Measurements from ENCODE around the gene RPL41.
"Not testable (repeated sequence)": the region's sequence is repeated elsewhere in the genome, so short reads cannot be mapped to it uniquely, and the experiment has no call there.

RPL41 gene

DNA sequence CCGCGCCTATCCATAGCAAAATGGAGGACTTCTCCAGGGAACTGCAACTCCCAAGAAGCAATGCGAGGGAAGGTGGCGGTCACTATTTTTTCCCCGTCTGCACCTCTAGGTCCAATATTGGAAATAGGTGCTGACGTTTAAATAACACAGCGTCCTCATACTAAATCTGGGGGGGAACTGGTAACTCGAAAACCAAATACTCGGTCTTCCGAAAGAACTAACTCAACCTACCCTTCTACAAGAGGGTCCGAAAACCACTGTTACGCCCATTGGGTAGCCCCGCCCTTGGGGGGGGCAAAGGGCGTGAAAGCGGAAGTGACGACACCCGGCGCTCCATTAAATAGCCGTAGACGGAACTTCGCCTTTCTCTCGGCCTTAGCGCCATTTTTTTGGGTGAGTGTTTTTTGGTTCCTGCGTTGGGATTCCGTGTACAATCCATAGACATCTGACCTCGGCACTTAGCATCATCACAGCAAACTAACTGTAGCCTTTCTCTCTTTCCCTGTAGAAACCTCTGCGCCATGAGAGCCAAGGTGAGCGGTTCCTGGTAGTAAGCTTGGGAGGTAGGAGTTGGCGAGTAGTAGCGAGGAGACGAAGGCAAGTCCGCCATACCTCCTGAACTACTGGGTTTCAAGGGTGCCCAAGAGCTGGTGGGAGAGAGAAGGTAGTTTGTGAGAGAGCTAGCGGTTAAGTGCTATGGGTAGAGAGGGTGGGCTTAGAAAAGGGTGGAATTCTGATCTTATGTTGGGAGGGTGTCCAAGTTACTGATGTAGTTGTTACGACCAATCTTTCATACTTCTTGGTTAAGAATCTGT is at the start of gene RPL41:
RPL41 (plus strand) TSS at position 367 of the 815 bp plus-strand sequence.
- DNase-seq: peak; percentile 90

DNA sequence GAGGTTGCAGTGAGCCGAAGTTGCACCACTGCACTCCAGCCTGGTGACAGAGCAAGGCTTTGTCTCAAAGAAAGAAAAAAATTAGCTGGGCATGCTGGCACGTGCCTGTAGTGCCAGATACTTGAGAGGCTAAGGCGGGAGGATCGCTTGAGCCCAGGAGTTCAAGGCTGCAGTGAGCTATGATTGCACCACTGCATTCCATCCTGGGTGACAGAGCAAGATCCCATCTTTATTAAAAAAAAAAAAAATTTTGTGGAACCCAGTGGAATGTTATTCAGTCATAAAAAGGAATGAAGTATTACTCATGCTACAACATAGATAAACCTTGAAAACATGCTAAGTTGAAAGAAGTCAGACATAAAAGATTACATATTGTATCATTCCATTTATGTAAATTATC is 44.8 kb upstream of the RPL41 start:
- DNase-seq: no peak

GRCh38 chr12:56074396-56074795 is 42.0 kb upstream of the RPL41 start:
- no peak for DNase-seq

- DNase-seq: not testable (repeated sequence)
Observed at GRCh38 chr12:56077966-56078365, 38.5 kb upstream of the RPL41 start.

- DNase-seq: no peak
Observed at GRCh38 chr12:56078427-56078826, 38.0 kb upstream of the RPL41 start.

GRCh38 chr12:56078931-56079722 is 37.3 kb upstream of the RPL41 start:
- peak; percentile 67 for DNase-seq

DNA sequence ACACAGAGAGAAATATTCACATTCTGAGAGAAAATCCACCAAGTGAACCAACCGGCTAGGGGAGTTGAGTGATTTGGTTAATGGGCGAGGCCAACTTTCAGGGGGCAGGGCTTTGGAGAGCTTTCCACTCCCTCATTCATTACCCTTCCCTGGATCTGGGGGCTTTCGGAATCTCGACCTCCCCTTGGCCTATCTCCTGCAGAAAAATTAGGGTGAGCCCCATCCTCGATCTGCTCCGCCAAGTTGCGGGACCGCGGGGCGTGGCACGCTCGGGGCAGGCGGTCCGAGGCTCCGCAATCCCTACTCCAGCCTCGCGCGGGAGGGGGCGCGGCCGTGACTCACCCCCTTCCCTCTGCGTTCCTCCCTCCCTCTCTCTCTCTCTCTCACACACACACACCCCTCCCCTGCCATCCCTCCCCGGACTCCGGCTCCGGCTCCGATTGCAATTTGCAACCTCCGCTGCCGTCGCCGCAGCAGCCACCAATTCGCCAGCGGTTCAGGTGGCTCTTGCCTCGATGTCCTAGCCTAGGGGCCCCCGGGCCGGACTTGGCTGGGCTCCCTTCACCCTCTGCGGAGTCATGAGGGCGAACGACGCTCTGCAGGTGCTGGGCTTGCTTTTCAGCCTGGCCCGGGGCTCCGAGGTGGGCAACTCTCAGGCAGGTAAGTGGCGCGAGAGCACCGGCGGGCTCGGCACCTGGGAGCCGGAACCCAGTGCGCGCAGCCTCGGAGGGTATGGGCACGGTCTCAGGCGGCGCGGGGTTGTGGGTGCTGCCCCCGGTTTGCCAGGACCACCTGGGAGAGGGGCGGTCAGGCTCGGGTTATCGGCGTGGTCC is 36.5 kb upstream of the RPL41 start, which contains the start of gene ERBB3:
ERBB3 (plus strand) TSS at position 443 of the 833 bp plus-strand sequence; CDS start at position 579, 136 bp downstream.
- peak; percentile 66 for DNase-seq

DNA sequence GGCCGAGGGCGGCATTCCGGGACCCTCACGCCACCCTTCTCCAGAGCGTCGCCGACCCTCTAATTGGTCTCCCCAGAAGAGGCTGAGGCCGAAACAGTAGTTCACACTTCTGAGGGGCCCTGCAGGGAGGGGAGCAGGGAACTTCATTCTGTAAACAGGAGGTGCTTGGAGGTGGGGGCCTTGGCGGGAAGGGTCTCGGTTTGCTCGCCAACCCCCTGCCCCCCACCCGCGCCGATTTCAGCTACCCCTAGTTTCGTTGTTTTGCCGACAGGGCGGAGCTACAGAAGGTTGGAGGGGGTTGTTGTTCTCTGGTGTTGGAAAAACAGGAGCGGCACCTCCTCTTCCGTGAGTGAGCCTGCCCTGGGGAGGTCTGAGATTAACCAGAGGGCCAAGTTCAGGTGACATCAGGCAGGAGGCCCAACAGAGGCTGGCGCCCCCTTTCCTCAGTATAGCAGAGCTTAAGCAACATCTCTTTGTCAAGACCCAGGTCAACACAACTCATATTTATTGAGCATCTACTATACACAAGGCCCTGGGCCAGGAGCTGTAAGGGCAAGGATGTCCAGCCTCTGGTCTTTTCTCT is 35.8 kb upstream of the RPL41 start:
- DNase-seq: no peak

- no peak for DNase-seq
Observed at GRCh38 chr12:56081393-56082347, 34.8 kb upstream of the RPL41 start.

DNA sequence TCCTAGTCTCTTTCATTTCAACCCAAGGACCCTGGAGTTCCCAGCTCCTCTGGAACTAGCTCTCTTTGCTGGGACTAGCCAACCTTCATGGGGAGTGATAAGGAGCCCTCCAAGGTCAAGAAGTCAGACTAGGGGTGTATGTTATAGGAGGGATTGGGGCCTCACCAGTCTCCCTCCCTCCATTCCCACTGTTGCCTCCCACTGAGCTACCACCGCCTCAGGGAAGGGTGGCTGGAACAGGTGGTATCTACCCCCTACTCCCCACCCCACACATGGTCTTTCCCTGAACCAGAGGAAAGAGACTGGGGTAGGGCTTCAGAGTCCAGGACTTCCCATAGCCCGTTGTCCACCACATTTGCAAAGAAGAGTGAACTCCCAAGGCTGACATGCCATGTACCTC is 34.1 kb upstream of the RPL41 start:
- no peak for DNase-seq

DNA sequence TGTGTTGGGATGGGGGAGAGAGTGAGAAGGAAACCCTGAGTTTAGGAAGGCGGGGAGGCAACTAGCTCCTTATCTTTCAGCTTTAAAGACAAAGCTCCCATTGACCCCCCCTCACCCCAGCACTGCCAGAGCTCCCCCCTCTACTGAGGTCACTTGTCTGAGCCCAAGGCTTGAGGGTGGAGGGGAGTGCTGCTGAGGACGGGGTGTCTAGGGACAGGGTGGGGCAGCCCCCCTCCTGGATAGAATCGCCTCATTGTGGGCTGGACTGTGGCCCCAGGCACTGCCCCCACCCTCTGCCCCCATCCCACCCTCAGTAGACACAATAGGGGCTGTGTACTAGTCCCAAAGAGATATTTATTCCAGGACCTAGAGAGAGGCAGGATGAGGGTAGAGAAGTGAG is 33.5 kb upstream of the RPL41 start:
- DNase-seq: no peak

DNA sequence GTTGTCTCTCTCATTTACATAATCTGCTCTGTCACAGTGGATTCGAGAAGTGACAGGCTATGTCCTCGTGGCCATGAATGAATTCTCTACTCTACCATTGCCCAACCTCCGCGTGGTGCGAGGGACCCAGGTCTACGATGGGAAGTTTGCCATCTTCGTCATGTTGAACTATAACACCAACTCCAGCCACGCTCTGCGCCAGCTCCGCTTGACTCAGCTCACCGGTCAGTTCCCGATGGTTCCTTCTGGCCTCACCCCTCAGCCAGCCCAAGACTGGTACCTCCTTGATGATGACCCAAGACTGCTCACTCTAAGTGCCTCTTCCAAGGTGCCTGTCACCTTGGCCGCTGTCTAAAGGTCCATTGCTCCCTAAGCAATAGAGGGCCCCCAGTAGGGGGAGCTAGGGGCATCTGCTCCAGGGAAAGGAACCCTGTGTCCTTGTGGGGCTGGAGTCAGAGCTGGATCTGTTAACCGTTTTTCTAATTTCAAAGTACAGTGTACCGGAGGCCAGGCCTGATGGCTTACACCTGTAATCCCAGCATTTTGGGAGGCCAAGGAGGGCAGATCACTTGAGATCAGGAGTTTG is 31.4 kb upstream of the RPL41 start:
- DNase-seq: no peak

DNA sequence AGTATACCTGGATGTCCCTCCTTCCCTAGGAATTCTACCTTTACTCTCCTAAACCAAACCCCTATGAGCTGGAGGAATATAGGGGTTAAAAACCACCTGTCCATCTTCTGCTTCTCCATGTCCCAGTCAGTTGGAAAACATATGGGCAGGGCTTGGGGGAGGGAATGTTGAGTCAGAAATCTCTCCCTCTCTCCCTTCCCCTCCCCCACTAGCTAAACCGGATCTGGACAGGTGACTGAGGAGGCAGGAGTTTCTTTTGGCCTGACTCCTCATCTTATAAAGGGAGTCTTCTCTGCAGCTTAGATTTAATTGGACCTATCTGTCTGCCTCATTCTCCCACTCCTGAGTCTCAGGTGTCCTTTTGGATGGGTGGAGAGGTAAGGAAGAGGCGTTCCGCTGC is 30.3 kb upstream of the RPL41 start:
- no peak for DNase-seq

GRCh38 chr12:56086608-56087007 is 29.8 kb upstream of the RPL41 start:
- no peak for DNase-seq

- peak; percentile 40 for DNase-seq
Observed at GRCh38 chr12:56087220-56087619, 29.2 kb upstream of the RPL41 start.

DNA sequence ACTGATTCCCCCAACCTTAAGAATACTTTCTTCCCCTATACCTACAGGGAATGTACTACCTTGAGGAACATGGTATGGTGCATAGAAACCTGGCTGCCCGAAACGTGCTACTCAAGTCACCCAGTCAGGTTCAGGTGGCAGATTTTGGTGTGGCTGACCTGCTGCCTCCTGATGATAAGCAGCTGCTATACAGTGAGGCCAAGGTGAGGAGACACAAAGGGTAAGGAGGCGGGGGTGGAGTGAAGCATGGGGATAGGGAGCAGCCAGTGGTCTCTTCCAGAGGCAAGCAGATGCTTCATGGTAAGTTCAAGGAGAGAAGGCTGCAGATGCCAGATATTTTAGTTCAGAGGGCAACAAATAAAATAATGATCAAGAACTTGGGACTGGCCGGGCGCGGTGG is 18.7 kb upstream of the RPL41 start:
- DNase-seq: no peak

GRCh38 chr12:56098592-56098991 is 17.8 kb upstream of the RPL41 start:
- no peak for DNase-seq

DNA sequence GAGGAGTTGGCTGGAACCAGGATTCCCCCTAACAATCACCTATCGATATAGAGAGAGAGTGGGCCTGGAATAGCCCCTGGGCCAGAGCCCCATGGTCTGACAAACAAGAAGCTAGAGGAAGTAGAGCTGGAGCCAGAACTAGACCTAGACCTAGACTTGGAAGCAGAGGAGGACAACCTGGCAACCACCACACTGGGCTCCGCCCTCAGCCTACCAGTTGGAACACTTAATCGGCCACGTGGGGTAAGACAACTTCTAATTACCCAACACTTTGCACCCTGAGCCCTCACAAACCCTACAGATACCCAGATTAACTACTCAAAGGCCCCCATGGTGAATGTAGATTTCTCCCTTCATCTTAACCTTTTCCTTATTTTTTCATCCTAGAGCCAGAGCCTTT is 16.6 kb upstream of the RPL41 start:
- DNase-seq: no peak

DNA sequence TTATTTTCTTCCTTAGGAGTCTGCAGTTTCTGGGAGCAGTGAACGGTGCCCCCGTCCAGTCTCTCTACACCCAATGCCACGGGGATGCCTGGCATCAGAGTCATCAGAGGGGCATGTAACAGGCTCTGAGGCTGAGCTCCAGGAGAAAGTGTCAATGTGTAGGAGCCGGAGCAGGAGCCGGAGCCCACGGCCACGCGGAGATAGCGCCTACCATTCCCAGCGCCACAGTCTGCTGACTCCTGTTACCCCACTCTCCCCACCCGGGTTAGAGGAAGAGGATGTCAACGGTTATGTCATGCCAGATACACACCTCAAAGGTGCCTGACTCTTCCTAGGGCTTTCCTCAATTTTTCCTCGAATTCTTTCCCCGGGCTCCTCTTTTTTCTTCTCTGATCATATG is 15.4 kb upstream of the RPL41 start:
- no peak for DNase-seq

DNA sequence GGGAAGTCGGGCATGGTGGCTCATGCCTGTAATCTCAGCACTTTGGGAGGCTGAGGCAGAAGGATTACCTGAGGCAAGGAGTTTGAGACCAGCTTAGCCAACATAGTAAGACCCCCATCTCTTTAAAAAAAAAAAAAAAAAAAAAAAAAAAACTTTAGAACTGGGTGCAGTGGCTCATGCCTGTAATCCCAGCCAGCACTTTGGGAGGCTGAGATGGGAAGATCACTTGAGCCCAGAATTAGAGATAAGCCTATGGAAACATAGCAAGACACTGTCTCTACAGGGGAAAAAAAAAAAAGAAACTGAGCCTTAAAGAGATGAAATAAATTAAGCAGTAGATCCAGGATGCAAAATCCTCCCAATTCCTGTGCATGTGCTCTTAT is 13.8 kb upstream of the RPL41 start:
- no peak for DNase-seq

DNA sequence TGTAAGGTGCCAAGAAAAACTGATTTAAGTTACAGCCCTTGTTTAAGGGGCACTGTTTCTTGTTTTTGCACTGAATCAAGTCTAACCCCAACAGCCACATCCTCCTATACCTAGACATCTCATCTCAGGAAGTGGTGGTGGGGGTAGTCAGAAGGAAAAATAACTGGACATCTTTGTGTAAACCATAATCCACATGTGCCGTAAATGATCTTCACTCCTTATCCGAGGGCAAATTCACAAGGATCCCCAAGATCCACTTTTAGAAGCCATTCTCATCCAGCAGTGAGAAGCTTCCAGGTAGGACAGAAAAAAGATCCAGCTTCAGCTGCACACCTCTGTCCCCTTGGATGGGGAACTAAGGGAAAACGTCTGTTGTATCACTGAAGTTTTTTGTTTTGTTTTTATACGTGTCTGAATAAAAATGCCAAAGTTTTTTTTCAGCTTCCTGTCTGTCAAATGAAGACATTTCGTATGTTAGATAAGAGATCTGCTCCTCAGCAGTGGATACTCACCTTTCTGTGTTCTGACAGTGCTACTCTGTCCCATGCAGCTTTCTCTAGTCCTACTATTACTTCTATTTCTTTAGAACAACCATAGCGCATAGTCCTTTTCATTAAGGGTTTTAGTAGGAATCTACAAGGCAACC is 13.2 kb upstream of the RPL41 start:
- DNase-seq: no peak
